HL-60 (cell line): ENCODE results near the gene APMAP.

Experiments used
- POLR2AphosphoS5 ChIP-seq: IDR thresholded peaks from 2 replicates; pipeline ENCODE4 v1.6.1; 2012; ENCODE audit warnings: low read depth
- SPI1 ChIP-seq: IDR thresholded peaks from 2 replicates; pipeline ENCODE4 v1.6.1; 2012; ENCODE audit warnings: low read depth, mild to moderate bottlenecking, borderline replicate concordance
- TF ChIP-seq, protein P1 (sequence below): IDR thresholded peaks from one replicate; pipeline ENCODE4 v1.5.1; 2011; ENCODE audit warnings: low read length, control low read depth, inconsistent platforms; ENCODE audit not compliant: insufficient read depth

DNA sequence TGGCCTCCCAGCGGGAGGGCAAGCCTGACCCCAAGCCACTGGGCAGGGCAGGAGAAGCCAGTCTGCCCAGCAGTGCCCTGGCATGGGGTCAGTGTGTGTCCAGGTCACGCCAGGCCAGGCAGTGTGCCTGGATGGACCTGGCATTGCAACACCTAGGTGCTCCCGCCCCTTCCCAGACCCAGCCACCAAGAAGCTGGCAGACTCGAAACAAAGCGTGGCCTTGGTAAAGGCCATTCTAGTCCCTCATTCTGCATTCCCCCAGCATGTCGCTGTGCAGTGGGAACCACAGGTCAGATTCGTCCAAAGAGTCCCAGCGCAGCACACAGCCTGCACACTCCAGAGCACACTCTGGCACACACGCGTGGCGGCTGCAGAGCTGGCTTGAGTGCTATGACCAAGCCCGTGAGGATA, 19.3 kb upstream of the APMAP start:
- TF ChIP-seq, protein P1, sequence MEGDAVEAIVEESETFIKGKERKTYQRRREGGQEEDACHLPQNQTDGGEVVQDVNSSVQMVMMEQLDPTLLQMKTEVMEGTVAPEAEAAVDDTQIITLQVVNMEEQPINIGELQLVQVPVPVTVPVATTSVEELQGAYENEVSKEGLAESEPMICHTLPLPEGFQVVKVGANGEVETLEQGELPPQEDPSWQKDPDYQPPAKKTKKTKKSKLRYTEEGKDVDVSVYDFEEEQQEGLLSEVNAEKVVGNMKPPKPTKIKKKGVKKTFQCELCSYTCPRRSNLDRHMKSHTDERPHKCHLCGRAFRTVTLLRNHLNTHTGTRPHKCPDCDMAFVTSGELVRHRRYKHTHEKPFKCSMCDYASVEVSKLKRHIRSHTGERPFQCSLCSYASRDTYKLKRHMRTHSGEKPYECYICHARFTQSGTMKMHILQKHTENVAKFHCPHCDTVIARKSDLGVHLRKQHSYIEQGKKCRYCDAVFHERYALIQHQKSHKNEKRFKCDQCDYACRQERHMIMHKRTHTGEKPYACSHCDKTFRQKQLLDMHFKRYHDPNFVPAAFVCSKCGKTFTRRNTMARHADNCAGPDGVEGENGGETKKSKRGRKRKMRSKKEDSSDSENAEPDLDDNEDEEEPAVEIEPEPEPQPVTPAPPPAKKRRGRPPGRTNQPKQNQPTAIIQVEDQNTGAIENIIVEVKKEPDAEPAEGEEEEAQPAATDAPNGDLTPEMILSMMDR, result no peak
- TF ChIP-seq POLR2AphosphoS5 (no peak), SPI1 (no peak)
